Measurements from ENCODE around the gene SYTL2. TPM values are rescaled to one million over a fixed set of nuclear protein-coding genes. Genes with fewer than 3 reads are reported as not detected.

SYTL2 gene
- total and polyA plus RNA-seq, 2 donors (not counting 1 experiment from before 2014, with no cell fraction given): 165 to 387 TPM

GRCh38 chr11:85799142-85799541 lies 11.8 kb downstream of the SYTL2 start:
- Histone ChIP-seq H3K27ac (ENCODE audit: insufficient read depth, low read length) (no peak overlapping the region), H3K27me3 (ENCODE audit: control insufficient read depth, insufficient read depth, low read length) (no peaks in the 10 kb centered on the region), H3K9me3 (ENCODE audit: control insufficient read depth, insufficient read depth, low read depth, low read length) (no peaks in the 10 kb centered on the region), H3K4me2 (ENCODE audit: extremely low read depth, insufficient read depth, low read length) (no peak overlapping the region), H4K20me1 (ENCODE audit: control insufficient read depth, extremely low read depth, insufficient read depth, low read length) (no peaks in the 10 kb centered on the region), H3K4me3 (replicated peaks in 1 of 4; ENCODE audit: control extremely low read depth in 1 of 4, insufficient read depth in 1 of 4, low read depth in 3 of 4, low read length in 4 of 4) (no peak overlapping the region), H3K9ac (ENCODE audit: insufficient read depth, low read length) (no peak overlapping the region), H3K4me1 (ENCODE audit: control insufficient read depth, extremely low read depth, insufficient read depth, low read length) (no peaks in the 10 kb centered on the region), H2AFZ (ENCODE audit: low read length) (no peak overlapping the region), H3K36me3 (ENCODE audit: control insufficient read depth, insufficient read depth, low read length) (no peaks in the 10 kb centered on the region), H3K79me2 (ENCODE audit: control insufficient read depth, insufficient read depth, low read length) (no peaks in the 10 kb centered on the region)
- no peak for TF ChIP-seq EZH2 (IDR thresholded peaks at IDR 0.05; ENCODE audit: low read length, missing control alignments)
- TF ChIP-seq, protein P1, sequence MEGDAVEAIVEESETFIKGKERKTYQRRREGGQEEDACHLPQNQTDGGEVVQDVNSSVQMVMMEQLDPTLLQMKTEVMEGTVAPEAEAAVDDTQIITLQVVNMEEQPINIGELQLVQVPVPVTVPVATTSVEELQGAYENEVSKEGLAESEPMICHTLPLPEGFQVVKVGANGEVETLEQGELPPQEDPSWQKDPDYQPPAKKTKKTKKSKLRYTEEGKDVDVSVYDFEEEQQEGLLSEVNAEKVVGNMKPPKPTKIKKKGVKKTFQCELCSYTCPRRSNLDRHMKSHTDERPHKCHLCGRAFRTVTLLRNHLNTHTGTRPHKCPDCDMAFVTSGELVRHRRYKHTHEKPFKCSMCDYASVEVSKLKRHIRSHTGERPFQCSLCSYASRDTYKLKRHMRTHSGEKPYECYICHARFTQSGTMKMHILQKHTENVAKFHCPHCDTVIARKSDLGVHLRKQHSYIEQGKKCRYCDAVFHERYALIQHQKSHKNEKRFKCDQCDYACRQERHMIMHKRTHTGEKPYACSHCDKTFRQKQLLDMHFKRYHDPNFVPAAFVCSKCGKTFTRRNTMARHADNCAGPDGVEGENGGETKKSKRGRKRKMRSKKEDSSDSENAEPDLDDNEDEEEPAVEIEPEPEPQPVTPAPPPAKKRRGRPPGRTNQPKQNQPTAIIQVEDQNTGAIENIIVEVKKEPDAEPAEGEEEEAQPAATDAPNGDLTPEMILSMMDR (conservative IDR thresholded peaks at IDR 0.05 in 1 of 2, IDR thresholded peaks at IDR 0.05 in 1 of 2; ENCODE audit: low read depth in 1 of 2, low read length in 2 of 2): no peak
- no peak for DNase-seq (ENCODE audit: low read depth in 2 of 2)

DNA sequence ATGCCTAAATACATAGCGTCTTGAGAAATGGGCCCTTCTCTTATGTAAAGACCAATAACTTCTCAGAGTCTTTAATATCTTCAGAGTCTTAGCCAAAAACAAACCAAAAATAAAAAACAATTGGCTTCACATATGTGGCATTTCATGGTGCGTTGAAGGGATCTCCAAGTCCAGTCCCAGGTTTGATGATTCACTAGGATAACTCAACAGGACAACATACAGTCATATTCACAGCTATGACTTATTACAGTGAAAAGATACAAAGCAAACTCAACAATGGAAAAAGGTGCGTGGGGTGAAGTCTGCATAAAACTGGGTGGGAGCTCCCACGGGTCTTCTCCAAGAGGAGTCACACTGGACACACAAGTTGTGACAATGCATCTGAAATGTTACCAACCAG lies 12.6 kb downstream of the SYTL2 start:
- Histone ChIP-seq H3K4me1 (ENCODE audit: control insufficient read depth, extremely low read depth, insufficient read depth, low read length) (no peaks in the 10 kb centered on the region), H3K36me3 (ENCODE audit: control insufficient read depth, insufficient read depth, low read length) (no peaks in the 10 kb centered on the region), H3K4me3 (replicated peaks in 1 of 4; ENCODE audit: control extremely low read depth in 1 of 4, insufficient read depth in 1 of 4, low read depth in 3 of 4, low read length in 4 of 4) (no peak overlapping the region), H2AFZ (ENCODE audit: low read length) (no peak overlapping the region), H3K79me2 (ENCODE audit: control insufficient read depth, insufficient read depth, low read length) (no peaks in the 10 kb centered on the region), H3K9me3 (ENCODE audit: control insufficient read depth, insufficient read depth, low read depth, low read length) (no peaks in the 10 kb centered on the region), H3K27ac (ENCODE audit: insufficient read depth, low read length) (no peak overlapping the region), H4K20me1 (ENCODE audit: control insufficient read depth, extremely low read depth, insufficient read depth, low read length) (no peaks in the 10 kb centered on the region), H3K27me3 (ENCODE audit: control insufficient read depth, insufficient read depth, low read length) (no peaks in the 10 kb centered on the region), H3K9ac (ENCODE audit: insufficient read depth, low read length) (no peak overlapping the region), H3K4me2 (ENCODE audit: extremely low read depth, insufficient read depth, low read length) (no peak overlapping the region)
- TF ChIP-seq, protein P1 (conservative IDR thresholded peaks at IDR 0.05 in 1 of 2, IDR thresholded peaks at IDR 0.05 in 1 of 2; ENCODE audit: low read depth in 1 of 2, low read length in 2 of 2): no peak
- no peak for TF ChIP-seq EZH2 (IDR thresholded peaks at IDR 0.05; ENCODE audit: low read length, missing control alignments)
- DNase-seq (ENCODE audit: low read depth in 2 of 2): no peak

GRCh38 chr11:85795712-85796487 lies 15.0 kb downstream of the SYTL2 start:
- Histone ChIP-seq H3K4me1 (ENCODE audit: control insufficient read depth, extremely low read depth, insufficient read depth, low read length) (no peaks in the 10 kb centered on the region), H3K4me3 (replicated peaks in 1 of 4; ENCODE audit: control extremely low read depth in 1 of 4, insufficient read depth in 1 of 4, low read depth in 3 of 4, low read length in 4 of 4) (no peak overlapping the region), H4K20me1 (ENCODE audit: control insufficient read depth, extremely low read depth, insufficient read depth, low read length) (no peaks in the 10 kb centered on the region), H3K9ac (ENCODE audit: insufficient read depth, low read length) (no peak overlapping the region), H3K9me3 (ENCODE audit: control insufficient read depth, insufficient read depth, low read depth, low read length) (no peaks in the 10 kb centered on the region), H3K4me2 (ENCODE audit: extremely low read depth, insufficient read depth, low read length) (no peak overlapping the region), H3K27ac (ENCODE audit: insufficient read depth, low read length) (no peak overlapping the region), H3K27me3 (ENCODE audit: control insufficient read depth, insufficient read depth, low read length) (no peaks in the 10 kb centered on the region), H3K79me2 (ENCODE audit: control insufficient read depth, insufficient read depth, low read length) (no peaks in the 10 kb centered on the region), H2AFZ (ENCODE audit: low read length) (no peak overlapping the region), H3K36me3 (ENCODE audit: control insufficient read depth, insufficient read depth, low read length) (no peaks in the 10 kb centered on the region)
- DNase-seq (ENCODE audit: low read depth in 2 of 2): no peak
- no peak for TF ChIP-seq EZH2 (IDR thresholded peaks at IDR 0.05; ENCODE audit: low read length, missing control alignments)
- TF ChIP-seq, protein P1 (conservative IDR thresholded peaks at IDR 0.05 in 1 of 2, IDR thresholded peaks at IDR 0.05 in 1 of 2; ENCODE audit: low read depth in 1 of 2, low read length in 2 of 2): no peak
